Hematopoietic multipotent progenitor cell (in vitro differentiated cells): ENCODE measurements around the gene THSD7B. TPM values are rescaled to one million over a fixed set of nuclear protein-coding genes. Genes with fewer than 3 reads are reported as not detected.
A peak's percentile ranks its signal among the peaks of the same experiment; 100 is the strongest.

ENCODE experiments used
- DNase-seq, 3 donors: peaks; one replicate each; pipeline ENCODE4 v3.0.0-alpha.2; 2011 to 2015; ENCODE audit warnings: low read depth in 2 of 3, low spot score in 2 of 3
- total RNA-seq: library from RNA; depleted of rRNA; stranded (reverse); fragments of >200 nt; gene quantifications from one replicate; pipeline ENCODE4 v1.2.3, GENCODE V29; 2012

THSD7B gene
- total RNA-seq, 1 donor, result not detected

GRCh38 chr2:137333386-137334165 lies 568.2 kb downstream of the THSD7B start:
- no peak for DNase-seq

- no peak for DNase-seq
Measured at GRCh38 chr2:137336067-137336466, 570.7 kb downstream of the THSD7B start.

GRCh38 chr2:137339051-137339450 lies 573.7 kb downstream of the THSD7B start:
- no peak for DNase-seq

GRCh38 chr2:137345994-137346393 lies 580.6 kb downstream of the THSD7B start:
- no peak for DNase-seq

- no peak for DNase-seq
Measured at GRCh38 chr2:137348301-137348700, 583.0 kb downstream of the THSD7B start.

- no peak for DNase-seq
Measured at GRCh38 chr2:137357634-137358033, 592.3 kb downstream of the THSD7B start.

GRCh38 chr2:137367361-137367760 lies 602.0 kb downstream of the THSD7B start:
- DNase-seq, result no peak

GRCh38 chr2:137369106-137369505 lies 603.8 kb downstream of the THSD7B start:
- DNase-seq, result no peak

- DNase-seq, result no peak
Measured at GRCh38 chr2:137379186-137379585, 613.8 kb downstream of the THSD7B start.

- no peak for DNase-seq
Measured at GRCh38 chr2:137380610-137381009, 615.3 kb downstream of the THSD7B start.

- no peak for DNase-seq
Measured at GRCh38 chr2:137381731-137382130, 616.4 kb downstream of the THSD7B start.

- no peak for DNase-seq
Measured at GRCh38 chr2:137383391-137383790, 618.0 kb downstream of the THSD7B start.

GRCh38 chr2:137387044-137387443 lies 621.7 kb downstream of the THSD7B start:
- no peak for DNase-seq

- no peak for DNase-seq
Measured at GRCh38 chr2:137405496-137405895, 640.2 kb downstream of the THSD7B start.

- DNase-seq, result no peak
Measured at GRCh38 chr2:137411585-137411984, 646.2 kb downstream of the THSD7B start.

GRCh38 chr2:137420744-137421143 lies 655.4 kb downstream of the THSD7B start:
- DNase-seq, result no peak

GRCh38 chr2:137435162-137435561 lies 669.8 kb downstream of the THSD7B start:
- DNase-seq, result no peak

- DNase-seq, result no peak
Measured at GRCh38 chr2:137437386-137437785, 672.0 kb downstream of the THSD7B start.

GRCh38 chr2:137444970-137445369 lies 679.6 kb downstream of the THSD7B start:
- DNase-seq, result no peak

GRCh38 chr2:137449454-137449853 lies 684.1 kb downstream of the THSD7B start:
- no peak for DNase-seq

- DNase-seq, result no peak
Measured at GRCh38 chr2:137454886-137455285, 689.5 kb downstream of the THSD7B start.

GRCh38 chr2:137467246-137467862 lies 702.0 kb downstream of the THSD7B start:
- DNase-seq, result peak in 2 of 3 donors; percentile 4 to 8
